GM18511 (cell line): ENCODE data around the gene FOXM1.
"Not testable (repeated sequence)": the region's sequence is repeated elsewhere in the genome, so short reads cannot be mapped to it uniquely, and the experiment has no call there.

ENCODE experiments used
- ATAC-seq: cut with Tn5 transposase; IDR thresholded peaks from one replicate; pipeline ENCODE4 v1.9.1; 2021; ENCODE audit warnings: mild to moderate bottlenecking, moderate library complexity; ENCODE audit not compliant: unreplicated experiment

FOXM1 gene

GRCh38 chr12:2884810-2885209, 7.8 kb upstream of the FOXM1 start:
- no peak for ATAC-seq

- ATAC-seq: no peak
Measured at GRCh38 chr12:2879853-2880252, 2.9 kb upstream of the FOXM1 start.

- ATAC-seq: no peak
Measured at GRCh38 chr12:2877953-2878732, 1.2 kb upstream of the FOXM1 start.

GRCh38 chr12:2876431-2877046, 435 bp downstream of the FOXM1 start:
- peak; percentile 51 for ATAC-seq

- ATAC-seq: not testable (repeated sequence)
Measured at GRCh38 chr12:2868986-2869632, 7.9 kb downstream of the FOXM1 start.

- no peak for ATAC-seq
Measured at GRCh38 chr12:2864198-2864597, 12.8 kb downstream of the FOXM1 start.

GRCh38 chr12:2863402-2863801, 13.6 kb downstream of the FOXM1 start:
- not testable (repeated sequence) for ATAC-seq

- ATAC-seq: no peak
Measured at GRCh38 chr12:2862876-2863275, 14.1 kb downstream of the FOXM1 start.

- no peak for ATAC-seq
Measured at GRCh38 chr12:2860170-2860569, 16.8 kb downstream of the FOXM1 start.

- no peak for ATAC-seq
Measured at GRCh38 chr12:2858944-2859421, 18.0 kb downstream of the FOXM1 start.

- no peak for ATAC-seq
Measured at GRCh38 chr12:2858334-2858733, 18.6 kb downstream of the FOXM1 start.

- no peak for ATAC-seq
Measured at GRCh38 chr12:2857576-2857975, 19.4 kb downstream of the FOXM1 start.

- no peak for ATAC-seq
Measured at GRCh38 chr12:2857021-2857431, 19.9 kb downstream of the FOXM1 start, which contains the start of gene TEX52. Gene TEX52 (minus strand): TSS chr12:2857039. CDS start chr12:2857026, 13 bp downstream.

- ATAC-seq: no peak
Measured at GRCh38 chr12:2856051-2856450, 20.9 kb downstream of the FOXM1 start.

GRCh38 chr12:2855546-2855945, 21.4 kb downstream of the FOXM1 start:
- no peak for ATAC-seq

- no peak for ATAC-seq
Measured at GRCh38 chr12:2854669-2855453, 22.1 kb downstream of the FOXM1 start.

GRCh38 chr12:2853626-2854025, 23.3 kb downstream of the FOXM1 start:
- ATAC-seq: no peak

- no peak for ATAC-seq
Measured at GRCh38 chr12:2851931-2852330, 25.0 kb downstream of the FOXM1 start.

GRCh38 chr12:2845280-2845679, 31.7 kb downstream of the FOXM1 start:
- ATAC-seq: no peak

- ATAC-seq: no peak
Measured at GRCh38 chr12:2844786-2845185, 32.2 kb downstream of the FOXM1 start.

- ATAC-seq: no peak
Measured at GRCh38 chr12:2842948-2843347, 34.0 kb downstream of the FOXM1 start.
